ENCODE data around the gene ENO2. TPM values are rescaled to one million over a fixed set of nuclear protein-coding genes. Genes with fewer than 3 reads are reported as not detected.
"Not testable (repeated sequence)": the region's sequence is repeated elsewhere in the genome, so short reads cannot be mapped to it uniquely, and the experiment has no call there.

ENO2 gene
- total RNA-seq, 2 donors from 2014 or later, result 104 to 139 TPM

- H3K4me1 ChIP-seq (ENCODE audit: control insufficient read depth, insufficient read depth, low read length), result peaks cover 4% of the 10 kb centered on the region
- no peaks in the 10 kb centered on the region for H3K9me3 ChIP-seq (ENCODE audit: control insufficient read depth, low read length)
- no peak overlapping the region for H3K27ac ChIP-seq (ENCODE audit: low read depth, low read length)
- H3K27me3 Mint-ChIP-seq (ENCODE audit: insufficient read depth), result no peaks in the 10 kb centered on the region
- H3K4me3 Mint-ChIP-seq, result no peak overlapping the region
- 97 to 100% methylated on average over 2 to 5 of the region's 5 CpGs for WGBS, 2 experiments (ENCODE audit: insufficient coverage in 1 of 2, insufficient read length in 1 of 2)
- H3K36me3 Mint-ChIP-seq (ENCODE audit: low read depth), result peaks cover 42% of the 10 kb centered on the region
- H3K4me3 ChIP-seq (ENCODE audit: low read length), result no peak overlapping the region
- H3K27me3 ChIP-seq (ENCODE audit: control insufficient read depth, insufficient read depth, low read length, poor library complexity, severe bottlenecking), result no peaks in the 10 kb centered on the region
- H3K9me3 Mint-ChIP-seq, result no peaks in the 10 kb centered on the region
- no peak overlapping the region for H3K9ac ChIP-seq (ENCODE audit: extremely low read depth, low read length, poor library complexity, severe bottlenecking)
- DNase-seq, result no peak
- no peak for TF ChIP-seq CTCF (conservative IDR thresholded peaks at IDR 0.05)
- peaks cover 33% of the 10 kb centered on the region for H3K4me1 Mint-ChIP-seq
- no peak overlapping the region for H3K27ac Mint-ChIP-seq
- H3K36me3 ChIP-seq (ENCODE audit: control insufficient read depth, insufficient read depth, low read length), result peaks cover 25% of the 10 kb centered on the region
These were observed 31.1 kb upstream of the ENO2 start for GRCh38 chr12:6883252-6883651.

DNA sequence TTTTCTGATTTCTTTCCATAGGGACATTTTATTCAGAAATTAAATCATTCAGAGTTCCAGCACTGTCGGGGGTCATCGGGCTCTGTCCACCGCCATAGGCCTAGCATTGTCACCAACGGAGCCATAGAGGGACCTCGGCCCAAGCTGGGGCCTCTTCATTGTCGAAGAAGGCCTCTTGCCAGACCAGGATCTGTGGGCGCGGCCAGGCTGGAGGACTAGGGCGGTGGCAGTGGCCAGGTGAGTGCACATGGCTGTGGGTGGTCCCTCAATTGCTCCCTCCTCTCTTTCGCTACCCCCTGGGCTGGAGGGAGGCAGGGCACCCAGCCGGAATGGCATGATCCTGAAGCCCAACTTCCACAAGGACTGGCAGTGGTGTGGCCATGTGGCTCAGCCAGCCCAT lies 30.7 kb upstream of the ENO2 start:
- no peak overlapping the region for H3K4me3 Mint-ChIP-seq
- H3K9me3 Mint-ChIP-seq, result no peaks in the 10 kb centered on the region
- H3K4me1 ChIP-seq (ENCODE audit: control insufficient read depth, insufficient read depth, low read length), result peaks cover 4% of the 10 kb centered on the region
- no peak for TF ChIP-seq CTCF (conservative IDR thresholded peaks at IDR 0.05)
- 91 to 95% methylated on average over 6 to 11 of the region's 11 CpGs for WGBS, 2 experiments (ENCODE audit: insufficient coverage in 1 of 2, insufficient read length in 1 of 2)
- peaks cover 46% of the 10 kb centered on the region for H3K36me3 Mint-ChIP-seq (ENCODE audit: low read depth)
- peaks cover 37% of the 10 kb centered on the region for H3K4me1 Mint-ChIP-seq
- H3K9me3 ChIP-seq (ENCODE audit: control insufficient read depth, low read length), result no peaks in the 10 kb centered on the region
- H3K27ac Mint-ChIP-seq, result peak overlapping the region; percentile 75
- H3K36me3 ChIP-seq (ENCODE audit: control insufficient read depth, insufficient read depth, low read length), result peaks cover 26% of the 10 kb centered on the region
- H3K27me3 Mint-ChIP-seq (ENCODE audit: insufficient read depth), result no peaks in the 10 kb centered on the region
- no peak for DNase-seq
- no peak overlapping the region for H3K4me3 ChIP-seq (ENCODE audit: low read length)
- no peak overlapping the region for H3K9ac ChIP-seq (ENCODE audit: extremely low read depth, low read length, poor library complexity, severe bottlenecking)
- H3K27me3 ChIP-seq (ENCODE audit: control insufficient read depth, insufficient read depth, low read length, poor library complexity, severe bottlenecking), result no peaks in the 10 kb centered on the region
- no peak overlapping the region for H3K27ac ChIP-seq (ENCODE audit: low read depth, low read length)

DNA sequence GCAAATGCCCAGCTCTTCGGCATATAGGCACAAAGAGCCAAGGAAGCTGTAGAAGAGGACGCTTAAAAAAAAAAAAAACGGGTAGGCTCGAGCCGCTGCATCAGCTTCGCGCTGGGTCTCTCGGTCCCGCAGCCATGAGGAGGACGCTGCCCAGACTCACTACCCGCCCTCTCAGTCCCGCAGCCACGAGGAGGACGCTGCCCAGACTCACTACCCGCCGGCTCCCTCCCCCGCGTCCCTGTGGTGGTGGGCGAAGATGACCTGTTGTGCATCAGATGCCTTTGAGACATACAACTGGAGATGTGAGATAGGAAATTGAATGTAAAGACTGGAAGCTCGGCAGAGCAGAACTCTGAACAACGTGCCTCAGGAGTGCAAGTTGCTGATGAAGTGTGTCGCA lies 29.8 kb upstream of the ENO2 start:
- Mint-ChIP-seq H3K4me1 (peaks cover 41% of the 10 kb centered on the region), H3K36me3 (ENCODE audit: low read depth) (peaks cover 45% of the 10 kb centered on the region), H3K27ac (peak overlapping the region; percentile 14), H3K4me3 (no peak overlapping the region), H3K9me3 (no peaks in the 10 kb centered on the region), H3K27me3 (ENCODE audit: insufficient read depth) (no peaks in the 10 kb centered on the region)
- no peak overlapping the region for H3K27ac ChIP-seq (ENCODE audit: low read depth, low read length)
- no peak overlapping the region for H3K4me3 ChIP-seq (ENCODE audit: low read length)
- no peaks in the 10 kb centered on the region for H3K27me3 ChIP-seq (ENCODE audit: control insufficient read depth, insufficient read depth, low read length, poor library complexity, severe bottlenecking)
- 79 to 88% methylated on average over 16 to 22 of the region's 22 CpGs for WGBS, 2 experiments (ENCODE audit: insufficient coverage in 1 of 2, insufficient read length in 1 of 2)
- H3K9me3 ChIP-seq (ENCODE audit: control insufficient read depth, low read length), result no peaks in the 10 kb centered on the region
- peaks cover 4% of the 10 kb centered on the region for H3K4me1 ChIP-seq (ENCODE audit: control insufficient read depth, insufficient read depth, low read length)
- H3K36me3 ChIP-seq (ENCODE audit: control insufficient read depth, insufficient read depth, low read length), result peaks cover 26% of the 10 kb centered on the region
- H3K9ac ChIP-seq (ENCODE audit: extremely low read depth, low read length, poor library complexity, severe bottlenecking), result no peak overlapping the region
- TF ChIP-seq CTCF (conservative IDR thresholded peaks at IDR 0.05), result no peak
- DNase-seq, result no peak

GRCh38 chr12:6886206-6886999 lies 28.0 kb upstream of the ENO2 start:
- not testable (repeated sequence) for H3K4me1 ChIP-seq (ENCODE audit: control insufficient read depth, insufficient read depth, low read length); H3K27ac ChIP-seq (ENCODE audit: low read depth, low read length); H3K4me3 ChIP-seq (ENCODE audit: low read length); H3K9me3 Mint-ChIP-seq; H3K27me3 ChIP-seq (ENCODE audit: control insufficient read depth, insufficient read depth, low read length, poor library complexity, severe bottlenecking); H3K9me3 ChIP-seq (ENCODE audit: control insufficient read depth, low read length); H3K27me3 Mint-ChIP-seq (ENCODE audit: insufficient read depth); DNase-seq
- H3K36me3 ChIP-seq (ENCODE audit: control insufficient read depth, insufficient read depth, low read length), result peaks cover 26% of the 10 kb centered on the region
- H3K27ac Mint-ChIP-seq, result peak overlapping the region; percentile 99
- H3K9ac ChIP-seq (ENCODE audit: extremely low read depth, low read length, poor library complexity, severe bottlenecking), result peak overlapping the region; percentile 38
- peaks cover 50% of the 10 kb centered on the region for H3K4me1 Mint-ChIP-seq
- WGBS, 2 experiments (ENCODE audit: insufficient coverage in 1 of 2, insufficient read length in 1 of 2), result 44 to 50% methylated on average over 2 to 9 of the region's 15 CpGs
- peaks cover 51% of the 10 kb centered on the region for H3K36me3 Mint-ChIP-seq (ENCODE audit: low read depth)
- peak overlapping the region; percentile 48 for H3K4me3 Mint-ChIP-seq

All from endodermal cell (in vitro differentiated cells).